GM12891 (cell line): ENCODE data around the gene AFF4.

ENCODE experiments used
- PAX5 ChIP-seq: IDR thresholded peaks from 2 replicates; pipeline ENCODE4 v1.6.1; 2011; ENCODE audit warnings: low read length, moderate library complexity, mild to moderate bottlenecking; ENCODE audit not compliant: insufficient read depth, severe bottlenecking
- POLR2A ChIP-seq: IDR thresholded peaks from 2 replicates; pipeline ENCODE4 v1.6.1; 2011; ENCODE audit warnings: low read depth, low read length, control low read depth
- POLR2AphosphoS5 ChIP-seq: IDR thresholded peaks from 2 replicates; pipeline ENCODE4 v1.6.1; 2011; ENCODE audit warnings: low read depth, low read length, control low read depth
- POU2F2 ChIP-seq: IDR thresholded peaks from 2 replicates; pipeline ENCODE4 v1.6.1; 2011; ENCODE audit warnings: low read depth, mild to moderate bottlenecking, control low read depth, low read length, moderate library complexity
- SPI1 ChIP-seq: IDR thresholded peaks from 2 replicates; pipeline ENCODE4 v1.6.1; 2011; ENCODE audit warnings: low read depth, low read length, control low read depth
- TAF1 ChIP-seq: IDR thresholded peaks from 2 replicates; pipeline ENCODE4 v1.6.1; 2011; ENCODE audit warnings: low read depth, low read length, control low read depth

GRCh38 chr5:132953710-132954109 is 9.7 kb downstream of the AFF4 start:
- no peak for TF ChIP-seq SPI1
- TF ChIP-seq POLR2A, result no peak
- TF ChIP-seq POLR2AphosphoS5, result no peak
- no peak for TF ChIP-seq TAF1
- TF ChIP-seq PAX5, result no peak
- no peak for TF ChIP-seq POU2F2
